Measurements from ENCODE around the gene ARL2BP.
A peak's percentile ranks its signal among the peaks of the same experiment; 100 is the strongest.

ARL2BP gene

GRCh38 chr16:57235128-57236021 is 9.7 kb upstream of the ARL2BP start:
- peak; percentile 82 for DNase-seq

DNA sequence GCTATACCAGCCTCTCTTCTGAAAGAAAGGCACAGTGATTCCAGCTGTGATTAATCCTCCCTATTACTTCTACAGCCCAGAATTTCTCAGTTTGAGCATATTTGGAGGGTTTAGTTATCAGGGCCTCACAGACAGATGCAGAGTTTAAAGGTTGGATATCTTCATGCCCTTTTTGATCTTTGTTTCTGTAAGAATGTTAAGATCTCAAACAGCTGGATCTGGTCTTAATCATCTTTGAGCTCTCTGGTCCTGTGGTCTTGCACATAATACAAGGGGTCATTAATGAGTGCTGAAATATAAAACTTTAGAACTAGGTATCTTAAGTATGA is 9.1 kb upstream of the ARL2BP start:
- DNase-seq, result no peak

DNA sequence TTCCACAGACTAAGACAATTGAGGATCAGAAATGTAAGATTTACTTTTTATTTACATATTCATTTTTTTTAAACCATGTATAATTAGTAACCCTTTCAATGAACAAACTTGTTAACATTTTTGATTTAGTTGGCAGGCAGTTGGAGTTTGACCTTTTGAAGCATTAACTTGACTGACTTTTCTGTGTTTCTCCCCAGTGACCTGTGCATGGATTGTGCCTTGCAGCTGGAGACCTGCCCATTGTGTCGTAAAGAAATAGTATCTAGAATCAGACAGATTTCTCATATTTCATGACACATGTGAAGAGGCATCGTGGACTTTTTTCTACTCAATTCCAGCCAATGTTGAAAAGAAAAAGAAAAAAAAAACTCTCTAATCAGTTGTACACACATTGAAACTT is 6.4 kb upstream of the ARL2BP start:
- no peak for DNase-seq

- DNase-seq, result no peak
Measured at GRCh38 chr16:57239107-57239506, 6.0 kb upstream of the ARL2BP start.

GRCh38 chr16:57240851-57241250 is 4.2 kb upstream of the ARL2BP start:
- DNase-seq, result no peak

DNA sequence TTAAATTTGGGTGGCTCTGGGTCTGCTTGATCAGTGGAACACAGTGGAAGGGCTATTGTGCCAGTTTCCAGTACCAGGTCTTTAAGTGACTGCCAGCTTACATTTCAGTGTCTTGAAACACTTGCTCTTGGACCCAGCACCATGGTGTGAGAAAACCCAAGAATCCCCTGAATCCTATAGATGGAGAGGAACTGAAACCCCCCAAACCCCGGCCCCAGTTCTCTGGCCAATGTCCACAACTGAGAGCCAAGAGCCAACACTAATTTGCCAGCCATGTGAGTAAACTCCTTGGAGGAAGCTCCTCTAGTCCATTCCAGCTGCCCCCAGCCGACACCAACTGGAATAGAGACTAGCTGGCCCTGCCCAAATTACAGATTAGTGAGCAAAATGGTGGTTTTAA is 2.4 kb upstream of the ARL2BP start:
- DNase-seq, result no peak

DNA sequence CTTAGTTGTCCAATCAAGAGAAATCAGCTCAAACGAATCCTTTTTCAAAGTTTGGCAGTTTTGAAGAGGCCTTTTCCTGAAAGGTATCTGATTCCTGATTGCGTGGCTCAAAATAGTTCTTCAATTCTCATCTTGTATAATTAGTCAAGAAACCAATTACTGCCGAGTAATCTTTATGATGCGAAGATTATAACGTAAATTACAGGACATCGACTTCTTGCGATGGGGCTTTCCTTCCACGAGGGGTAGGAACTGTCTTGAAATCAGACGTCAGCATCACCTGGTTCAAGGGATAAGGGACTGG is 644 bp upstream of the ARL2BP start:
- no peak for DNase-seq

DNA sequence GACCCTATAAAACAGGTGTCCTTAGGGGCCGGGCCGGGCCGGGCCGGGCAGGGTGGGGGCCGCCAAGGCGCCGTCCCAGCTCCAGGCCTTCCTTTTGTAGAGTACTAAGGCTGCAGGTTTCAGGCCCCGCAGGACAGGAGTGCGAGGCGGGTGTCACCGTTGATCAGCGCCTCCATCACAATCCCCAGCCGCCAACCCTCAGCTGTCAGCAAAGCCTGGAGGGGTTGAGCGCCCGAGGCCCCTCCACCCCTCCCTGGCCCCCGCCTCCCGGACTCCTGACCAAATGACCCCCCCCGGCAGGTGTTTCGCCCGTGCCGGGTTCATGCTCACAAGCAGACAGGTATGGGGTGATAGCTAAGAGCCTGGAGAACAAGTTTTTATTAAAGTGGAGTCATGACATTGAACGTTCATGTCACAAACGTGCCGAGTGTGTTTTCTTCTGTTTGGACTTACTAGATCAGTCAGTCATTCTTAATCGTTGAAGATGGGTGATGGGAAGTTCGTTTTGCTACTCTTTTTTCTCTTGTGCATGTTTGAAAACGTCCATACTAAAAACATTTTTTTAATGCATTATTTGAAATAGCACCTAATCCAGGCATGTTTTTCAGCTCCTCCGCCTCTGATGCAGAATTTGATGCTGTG is 534 bp downstream of the ARL2BP start:
- DNase-seq, result no peak

DNA sequence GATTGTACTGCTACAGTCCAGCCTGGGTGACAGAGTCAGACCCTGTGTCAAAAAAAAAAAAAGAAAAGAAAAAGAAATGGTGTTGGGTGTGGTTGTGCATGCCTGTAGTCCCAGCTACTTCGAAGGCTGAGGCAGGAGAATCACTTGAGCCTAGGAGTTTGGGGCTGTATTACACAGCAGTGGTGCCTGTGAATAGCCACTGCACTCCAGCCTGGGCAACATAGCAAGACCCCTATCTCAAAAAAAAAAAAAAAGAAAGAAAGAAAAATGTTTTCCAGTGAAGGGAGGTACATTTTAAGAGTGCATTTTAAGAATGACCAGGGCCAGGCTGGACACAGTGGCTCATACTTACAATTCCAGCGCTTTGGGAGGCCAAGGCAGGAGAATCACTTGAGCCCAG is 6.3 kb downstream of the ARL2BP start:
- no peak for DNase-seq

GRCh38 chr16:57252148-57252721 is 7.2 kb downstream of the ARL2BP start:
- no peak for DNase-seq

DNA sequence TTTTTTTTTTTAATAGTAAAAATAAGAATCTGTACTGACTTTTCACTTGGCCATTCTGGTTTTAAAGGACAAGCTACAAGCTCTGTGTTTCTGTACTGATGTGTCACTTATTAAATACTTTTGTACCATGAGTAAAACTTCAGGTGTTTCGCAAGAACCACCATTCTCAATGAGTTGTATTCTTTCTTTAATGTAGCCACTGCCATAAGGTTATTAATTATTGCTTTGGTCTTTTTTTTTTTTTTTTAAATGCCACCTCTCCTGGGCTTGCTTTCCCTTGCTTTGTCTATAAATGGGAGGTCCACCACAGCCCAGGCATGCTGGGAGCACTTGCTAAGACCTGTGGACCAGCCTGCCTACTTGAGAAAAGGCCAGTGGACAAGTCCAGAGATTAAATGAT is 8.4 kb downstream of the ARL2BP start:
- no peak for DNase-seq

GRCh38 chr16:57255686-57256415 is 10.8 kb downstream of the ARL2BP start:
- no peak for DNase-seq

DNA sequence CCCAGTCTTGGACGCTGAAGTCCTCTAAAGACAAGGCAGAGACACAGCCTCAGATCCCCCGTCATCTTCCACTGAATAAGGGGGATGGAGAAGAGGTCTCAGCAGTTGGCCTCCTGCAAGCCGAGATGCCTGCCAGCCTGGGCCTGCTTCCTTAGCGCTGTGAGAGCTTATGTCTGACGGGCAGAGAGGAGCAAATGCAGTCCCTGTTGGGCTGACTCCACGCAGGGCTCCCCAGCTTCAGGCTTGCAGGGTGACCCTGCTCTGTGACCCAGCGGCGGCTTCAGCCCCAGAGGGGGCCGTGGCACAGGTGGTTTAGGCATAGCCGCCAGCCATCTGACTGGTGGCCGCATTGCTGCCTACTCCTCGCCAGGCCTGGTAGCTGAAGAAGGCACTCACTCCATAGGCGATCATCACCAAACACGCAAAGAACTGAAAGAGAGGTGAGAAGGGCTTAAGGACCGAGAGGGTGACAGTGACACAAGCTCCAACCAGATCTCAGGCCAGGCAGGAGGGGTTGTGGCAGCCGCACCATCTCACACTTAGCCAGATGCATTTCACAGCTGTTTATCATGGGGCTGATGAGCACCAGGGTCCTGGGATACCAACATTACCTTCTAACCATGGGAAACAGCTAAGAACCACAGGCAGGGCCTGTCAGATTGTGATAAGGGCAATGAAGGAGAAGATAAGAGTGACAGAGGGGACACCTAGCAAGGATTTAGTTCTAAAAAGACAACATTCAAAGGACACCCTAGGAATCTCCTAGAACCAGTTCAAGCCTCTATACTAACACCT is 11.7 kb downstream of the ARL2BP start:
- no peak for DNase-seq

- no peak for DNase-seq
Measured at GRCh38 chr16:57257455-57258070, 12.5 kb downstream of the ARL2BP start.

- no peak for DNase-seq
Measured at GRCh38 chr16:57258226-57258909, 13.3 kb downstream of the ARL2BP start.

DNA sequence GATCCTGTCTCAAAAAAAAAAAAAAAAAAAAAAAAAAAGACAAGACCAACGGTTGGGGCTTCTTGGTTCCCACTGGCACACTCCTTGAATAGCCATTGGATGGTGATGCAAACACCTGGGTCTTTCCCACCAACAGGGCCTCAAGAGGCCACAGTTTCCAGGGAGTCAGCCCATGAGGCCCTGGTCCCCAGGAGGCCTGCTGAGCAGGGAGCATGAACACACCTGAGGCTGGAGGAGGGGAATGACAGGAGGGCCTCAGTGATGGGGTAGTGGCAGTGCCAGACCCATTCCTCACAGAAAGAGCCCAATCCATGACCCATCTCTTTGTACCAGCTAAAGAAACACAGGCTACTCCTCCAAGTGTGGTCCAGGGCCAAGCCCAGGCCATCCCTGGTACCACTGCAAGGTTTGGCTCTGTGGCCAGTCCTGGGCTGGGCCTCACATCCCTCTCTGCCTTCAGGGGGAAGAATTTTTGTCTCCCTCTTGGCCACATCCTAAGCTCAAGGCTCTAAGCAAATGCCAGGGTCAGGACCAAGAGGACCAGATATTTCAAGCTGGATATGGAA is 13.9 kb downstream of the ARL2BP start:
- no peak for DNase-seq

DNA sequence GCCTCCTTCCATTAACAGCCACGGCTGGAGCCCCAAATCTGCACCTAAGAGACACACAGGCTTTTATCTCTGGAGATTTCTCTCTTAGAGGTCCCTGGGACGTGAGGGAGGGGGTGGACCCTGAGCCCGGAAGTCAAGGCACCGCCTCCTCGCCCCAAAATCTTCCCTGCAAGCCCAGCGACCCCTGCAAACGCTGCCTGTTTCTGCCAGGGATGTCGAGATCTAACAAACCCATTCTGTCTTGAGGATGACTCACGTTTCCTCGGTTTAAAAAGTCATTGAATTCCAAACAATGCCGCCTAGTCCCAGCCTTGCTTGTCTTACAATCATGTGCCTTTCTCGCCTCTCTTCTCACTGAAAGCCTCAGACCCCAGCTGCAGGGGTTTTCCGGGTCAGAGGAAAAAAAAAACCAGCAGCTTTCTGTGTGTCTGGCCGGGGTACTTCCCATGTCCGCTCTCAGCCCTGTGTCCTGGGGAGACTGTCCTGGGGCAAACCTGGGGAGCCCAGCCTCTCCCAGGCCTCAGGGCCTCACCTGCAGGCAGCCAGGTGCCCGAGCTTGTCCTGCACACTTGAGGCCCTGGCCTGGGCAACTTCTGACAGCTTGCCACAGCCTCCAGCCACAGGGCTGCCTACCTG is 15.4 kb downstream of the ARL2BP start:
- DNase-seq, result no peak

DNA sequence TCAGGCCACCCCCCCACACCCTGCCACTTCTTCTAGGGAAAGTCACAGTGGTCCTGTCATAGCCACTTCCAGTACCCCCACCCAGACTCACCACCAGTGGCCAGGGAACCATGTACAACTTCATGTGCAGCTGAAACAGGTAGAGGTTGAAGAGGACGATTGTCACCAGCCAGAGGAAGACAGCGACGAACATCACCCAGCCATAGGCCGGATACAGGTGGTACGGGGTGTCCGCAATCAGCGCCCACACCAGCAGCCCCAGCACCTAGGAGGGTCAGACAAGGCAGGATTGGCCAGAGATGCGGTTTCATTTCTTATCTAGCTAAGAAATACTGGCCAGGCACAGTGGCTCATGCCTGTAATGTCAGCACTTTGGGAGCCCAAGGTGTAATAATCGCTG is 16.7 kb downstream of the ARL2BP start:
- DNase-seq, result no peak

- DNase-seq, result no peak
Measured at GRCh38 chr16:57262841-57263540, 17.9 kb downstream of the ARL2BP start.

Data from NCI-H2107 (cell line).